ENCODE measurements around the gene EEA1.

DNA sequence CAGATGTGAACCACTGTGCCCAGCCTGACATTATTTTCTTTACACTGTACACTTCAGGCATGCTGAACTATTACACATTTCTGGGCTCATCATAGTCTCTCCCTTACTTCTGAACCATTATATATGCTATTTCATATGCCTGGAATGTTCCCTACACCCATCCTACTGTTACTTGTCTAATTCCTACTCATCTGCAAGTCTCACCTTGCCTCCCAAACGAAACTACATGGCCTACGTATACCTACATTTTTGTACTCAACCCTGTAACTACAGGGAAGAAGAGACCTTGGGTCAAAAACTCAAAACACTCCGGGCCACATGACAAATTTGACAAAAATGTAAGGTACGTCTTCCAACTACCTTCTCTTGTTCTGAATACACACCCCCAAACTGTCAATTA is 9.5 kb upstream of the EEA1 start:
- TF ChIP-seq POLR2A (IDR thresholded peaks at IDR 0.05) = no peak
- TF ChIP-seq, protein P1, sequence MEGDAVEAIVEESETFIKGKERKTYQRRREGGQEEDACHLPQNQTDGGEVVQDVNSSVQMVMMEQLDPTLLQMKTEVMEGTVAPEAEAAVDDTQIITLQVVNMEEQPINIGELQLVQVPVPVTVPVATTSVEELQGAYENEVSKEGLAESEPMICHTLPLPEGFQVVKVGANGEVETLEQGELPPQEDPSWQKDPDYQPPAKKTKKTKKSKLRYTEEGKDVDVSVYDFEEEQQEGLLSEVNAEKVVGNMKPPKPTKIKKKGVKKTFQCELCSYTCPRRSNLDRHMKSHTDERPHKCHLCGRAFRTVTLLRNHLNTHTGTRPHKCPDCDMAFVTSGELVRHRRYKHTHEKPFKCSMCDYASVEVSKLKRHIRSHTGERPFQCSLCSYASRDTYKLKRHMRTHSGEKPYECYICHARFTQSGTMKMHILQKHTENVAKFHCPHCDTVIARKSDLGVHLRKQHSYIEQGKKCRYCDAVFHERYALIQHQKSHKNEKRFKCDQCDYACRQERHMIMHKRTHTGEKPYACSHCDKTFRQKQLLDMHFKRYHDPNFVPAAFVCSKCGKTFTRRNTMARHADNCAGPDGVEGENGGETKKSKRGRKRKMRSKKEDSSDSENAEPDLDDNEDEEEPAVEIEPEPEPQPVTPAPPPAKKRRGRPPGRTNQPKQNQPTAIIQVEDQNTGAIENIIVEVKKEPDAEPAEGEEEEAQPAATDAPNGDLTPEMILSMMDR (IDR thresholded peaks at IDR 0.05) = no peak
- no peak for TF ChIP-seq EP300 (IDR thresholded peaks at IDR 0.05)
